H1 (cell line): ENCODE data around the gene TRDMT1. TPM values are rescaled to one million over a fixed set of nuclear protein-coding genes. Genes with fewer than 3 reads are reported as not detected.

Source experiments
- CTCF ChIA-PET: fragments of 300-600 bp; sonication (Branson Sonifier 250); formaldehyde crosslinking; loops from one replicate; lab custom pipeline; 2021; ENCODE audit not compliant: partially characterized antibody; lab: Charles Lee
- POLR2A ChIA-PET: fragments of 300-600 bp; sonication (Branson Sonifier 250); formaldehyde crosslinking; loops from one replicate; lab custom pipeline; 2021; ENCODE audit warnings: inconsistent platforms; ENCODE audit not compliant: partially characterized antibody; lab: Charles Lee
- DNase-seq, 2 experiments: peaks; one replicate each; pipeline versions ENCODE4 v3.0.0 to v3.0.0-alpha.2; 2010 to 2022; ENCODE audit warnings: low spot score in 2 of 2, low read depth in 1 of 2, mixed read lengths in 1 of 2
- FAIRE-seq: peaks from 2 replicates; lab custom pipeline; 2011; peaks lifted over from hg19 to GRCh38; lab: Jason Lieb, UNC
- H2AFZ ChIP-seq: 2 replicates; pipeline ENCODE4 v1.8.1; 2012; ENCODE audit warnings: low read length, inconsistent platforms
- H2AK5ac ChIP-seq: 2 replicates; pipeline ENCODE4 v1.6.1; 2013; ENCODE audit warnings: low read depth, low read length
- H2BK120ac ChIP-seq: replicated peaks from 2 replicates; pipeline ENCODE3; 2013; ENCODE audit warnings: low read depth, low read length, inconsistent platforms
- H2BK12ac ChIP-seq: 2 replicates; pipeline ENCODE4 v1.6.1; 2013; ENCODE audit warnings: low read depth, low read length
- H2BK15ac ChIP-seq: 2 replicates; pipeline ENCODE4 v1.6.1; 2013; ENCODE audit warnings: low read length
- H2BK20ac ChIP-seq: 2 replicates; pipeline ENCODE4 v1.6.1; 2013; ENCODE audit warnings: low read length
- H2BK5ac ChIP-seq: 2 replicates; pipeline ENCODE4 v1.6.1; 2013; ENCODE audit warnings: low read depth, low read length
- H3K14ac ChIP-seq: 2 replicates; pipeline ENCODE4 v1.6.1; 2013; ENCODE audit warnings: inconsistent platforms; ENCODE audit not compliant: insufficient read length
- H3K18ac ChIP-seq: 2 replicates; pipeline ENCODE4 v1.6.1; 2013; ENCODE audit warnings: low read length; ENCODE audit errors: extremely low read depth
- H3K23ac ChIP-seq: 2 replicates; pipeline ENCODE4 v1.6.1; 2013; ENCODE audit warnings: inconsistent platforms; ENCODE audit not compliant: insufficient read length
- H3K23me2 ChIP-seq: 2 replicates; pipeline ENCODE4 v1.6.1; 2013; ENCODE audit warnings: low read depth, low read length
- H3K27ac ChIP-seq: 2 replicates; pipeline ENCODE4 v1.6.1; 2011; ENCODE audit warnings: low read depth, low read length, inconsistent platforms
- H3K27me3 ChIP-seq, 4 experiments: replicated peaks in 1 of 4; 1 replicate in 1 of 4; 2 replicates in 3 of 4; pipeline versions ENCODE4 v1.6.1 to v1.8.1; 2011 to 2013; ENCODE audit warnings: low read length in 3 of 4, mild to moderate bottlenecking in 3 of 4, inconsistent platforms in 2 of 4, mixed read lengths in 2 of 4, moderate library complexity in 1 of 4; ENCODE audit not compliant: control insufficient read depth in 3 of 4, insufficient read depth in 3 of 4; ENCODE audit errors: extremely low read depth in 1 of 4
- H3K36me3 ChIP-seq, 4 experiments: 2 replicates each; pipeline versions ENCODE4 v1.6.1 to v1.8.1; 2011 to 2013; ENCODE audit warnings: mild to moderate bottlenecking in 4 of 4, low read length in 3 of 4, moderate library complexity in 2 of 4, control low read depth in 1 of 4, inconsistent platforms in 1 of 4; ENCODE audit not compliant: insufficient read depth in 4 of 4, control insufficient read depth in 2 of 4
- H3K4ac ChIP-seq: replicated peaks from 2 replicates; pipeline ENCODE3; 2013; ENCODE audit warnings: low read length, low read depth, mixed read lengths, inconsistent platforms; ENCODE audit not compliant: insufficient read length
- H3K4me1 ChIP-seq, 4 experiments: replicated peaks in 1 of 4; 1 replicate in 1 of 4; 2 replicates in 3 of 4; pipeline versions ENCODE4 v1.6.1 to v1.8.1; 2011 to 2013; ENCODE audit warnings: low read length in 3 of 4, inconsistent platforms in 2 of 4, mixed read lengths in 1 of 4; ENCODE audit not compliant: insufficient read depth in 4 of 4, control insufficient read depth in 3 of 4
- H3K4me2 ChIP-seq, 2 experiments: 2 replicates each; pipeline versions ENCODE4 v1.6.1 to v1.8.1; 2011 to 2013; ENCODE audit warnings: low read depth in 2 of 2, low read length in 2 of 2, control low read depth in 1 of 2, inconsistent platforms in 1 of 2, mild to moderate bottlenecking in 1 of 2; ENCODE audit not compliant: insufficient read depth in 1 of 2
- H3K4me3 ChIP-seq, 4 experiments: fragments of 200-600, 300-600 bp in 1 of 4; sonication (generic), shearing (Covaris generic), sonication (Bioruptor Twin) in 1 of 4; 2 replicates each; pipeline versions ENCODE4 v1.5.1 to v1.8.1; 2011 to 2016; ENCODE audit warnings: low read length in 4 of 4, low read depth in 3 of 4, control low read depth in 2 of 4, inconsistent platforms in 2 of 4, mild to moderate bottlenecking in 2 of 4, mixed read lengths in 1 of 4, moderate library complexity in 1 of 4; ENCODE audit not compliant: insufficient read depth in 2 of 4; ENCODE audit errors: extremely low read depth in 1 of 4
- H3K56ac ChIP-seq: replicated peaks from 2 replicates; pipeline ENCODE3; 2013; ENCODE audit warnings: low read depth, mild to moderate bottlenecking, mixed read lengths, low read length, inconsistent platforms; ENCODE audit not compliant: insufficient read length
- H3K79me1 ChIP-seq: 2 replicates; pipeline ENCODE4 v1.6.1; 2013; ENCODE audit warnings: low read depth, low read length, control low read depth
- H3K79me2 ChIP-seq, 2 experiments: 2 replicates each; pipeline versions ENCODE4 v1.6.1 to v1.8.1; 2012 to 2013; ENCODE audit warnings: low read length in 2 of 2, mild to moderate bottlenecking in 2 of 2, inconsistent platforms in 1 of 2; ENCODE audit not compliant: insufficient read depth in 2 of 2, control insufficient read depth in 1 of 2
- H3K9ac ChIP-seq, 4 experiments: replicated peaks in 1 of 4; 1 replicate in 1 of 4; 2 replicates in 3 of 4; pipeline versions ENCODE4 v1.6.1 to v1.8.1; 2011 to 2013; ENCODE audit warnings: low read depth in 3 of 4, low read length in 3 of 4, control low read depth in 2 of 4, mild to moderate bottlenecking in 2 of 4, moderate library complexity in 2 of 4, inconsistent platforms in 1 of 4; ENCODE audit errors: extremely low read depth in 1 of 4
- H3K9me3 ChIP-seq, 2 experiments: 2 replicates each; pipeline versions ENCODE4 v1.6.1 to v1.8.1; 2012 to 2013; ENCODE audit warnings: mild to moderate bottlenecking in 2 of 2, moderate library complexity in 2 of 2, control low read depth in 1 of 2, inconsistent platforms in 1 of 2, low read depth in 1 of 2, low read length in 1 of 2, mixed read lengths in 1 of 2; ENCODE audit not compliant: insufficient read depth in 2 of 2
- H4K20me1 ChIP-seq, 2 experiments: replicated peaks in 1 of 2; 2 replicates each; pipeline versions ENCODE3 to v1.8.1; 2011 to 2013; ENCODE audit warnings: inconsistent platforms in 2 of 2, low read length in 2 of 2, mild to moderate bottlenecking in 1 of 2; ENCODE audit not compliant: insufficient read depth in 2 of 2, control insufficient read depth in 1 of 2
- H4K5ac ChIP-seq: 2 replicates; pipeline ENCODE4 v1.6.1; 2013; ENCODE audit warnings: low read length, low read depth, mixed read lengths, inconsistent platforms; ENCODE audit not compliant: insufficient read length
- H4K8ac ChIP-seq: 2 replicates; pipeline ENCODE4 v1.8.0; 2013; ENCODE audit warnings: mild to moderate bottlenecking, moderate library complexity, low read length, inconsistent platforms; ENCODE audit not compliant: insufficient read depth; ENCODE audit errors: extremely low read depth
- H4K91ac ChIP-seq: replicated peaks from 2 replicates; pipeline ENCODE3; 2013; ENCODE audit warnings: low read length, mixed read lengths, inconsistent platforms; ENCODE audit not compliant: insufficient read length
- ATF2 ChIP-seq: IDR thresholded peaks from 2 replicates; pipeline ENCODE4 v1.6.1; 2012; ENCODE audit warnings: low read length, inconsistent platforms
- CBX5 ChIP-seq: fragments of 300-800, 300-1000 bp; sonication (generic); IDR thresholded peaks from 2 replicates; pipeline ENCODE4 v1.7.1; 2016; ENCODE audit warnings: antibody characterized with exemption, low read length, low read depth
- FOSL1 ChIP-seq: IDR thresholded peaks from 2 replicates; pipeline ENCODE4 v1.6.1; 2011; ENCODE audit warnings: mild to moderate bottlenecking, low read depth, low read length, moderate library complexity; ENCODE audit not compliant: insufficient read depth
- KDM4A ChIP-seq: IDR thresholded peaks from one replicate; pipeline ENCODE4 v1.7.1; 2012; ENCODE audit warnings: low read depth, mild to moderate bottlenecking, moderate library complexity, low read length, inconsistent platforms; ENCODE audit not compliant: severe bottlenecking
- POLR2AphosphoS5 ChIP-seq: IDR thresholded peaks from 2 replicates; pipeline ENCODE4 v1.6.1; 2011; ENCODE audit warnings: low read depth, low read length
- SIN3A ChIP-seq, 2 experiments: IDR thresholded peaks in 1 of 2; conservative IDR thresholded peaks in 1 of 2; 2 replicates each; pipeline ENCODE4 v1.6.1; 2011 to 2012; ENCODE audit warnings: low read length in 2 of 2, improper control_type of control experiment in 1 of 2, low read depth in 1 of 2, mild to moderate bottlenecking in 1 of 2
- SIX5 ChIP-seq: IDR thresholded peaks from 2 replicates; pipeline ENCODE4 v1.6.1; 2011; ENCODE audit warnings: mild to moderate bottlenecking, low read depth, low read length
- SUZ12 ChIP-seq: fragments of 200-600 bp; sonication (generic); IDR thresholded peaks from 2 replicates; pipeline ENCODE4 v1.6.1; 2012; ENCODE audit warnings: mild to moderate bottlenecking, inconsistent platforms, low read length, moderate library complexity, mixed read lengths
- TBP ChIP-seq: IDR thresholded peaks from 2 replicates; pipeline ENCODE4 v1.6.1; 2011; ENCODE audit warnings: low read depth, low read length, improper control_type of control experiment
- TEAD4 ChIP-seq: IDR thresholded peaks from 2 replicates; pipeline ENCODE4 v1.6.1; 2012; ENCODE audit warnings: low read depth, low read length, inconsistent platforms, mixed read lengths
- WGBS, 2 experiments: shearing (Covaris generic) in 1 of 2; methylation state at CpG; one replicate each; pipeline versions ENCODE4 v1.1.6 to v1.1.7; 2013 to 2015; ENCODE audit warnings: low lambda C conversion rate in 2 of 2, mixed read lengths in 2 of 2, inconsistent platforms in 1 of 2, low coverage in 1 of 2, missing lambda C conversion rate in 1 of 2; ENCODE audit not compliant: insufficient replicate concordance in 2 of 2, insufficient coverage in 1 of 2, insufficient read length in 1 of 2; ENCODE audit errors: extremely low coverage in 1 of 2, missing lambda C conversion rate in 1 of 2; 5-methylcytosine and 5-hydroxymethylcytosine counted together
- polyA plus RNA-seq, 7 experiments: library from polyadenylated mRNA; depleted of rRNA in 3 of 7; stranded (reverse) in 5 of 7; unstranded in 2 of 7; fragments of >200 nt in 5 of 7; fragments of 200-250 nt in 2 of 7; gene quantifications; 1 replicate in 5 of 7; 2 replicates in 1 of 7; 4 replicates in 1 of 7; pipeline versions ENCODE4 v1.2.1 to v1.2.3, GENCODE V29; 2011 to 2013; ENCODE audit warnings: missing spikeins in 2 of 7, mixed read lengths in 2 of 7
- total RNA-seq: library from RNA; stranded (reverse); fragmentation: NEBNext Ultra II Directional; extraction: Animal tissue kit (Norgen Biotek cat#: 25700); gene quantifications from 2 replicates; pipeline ENCODE4 v1.2.1, GENCODE V29; 2021

The TRDMT1 gene
- total and polyA plus RNA-seq, 2 of the 8 experiments (the other 6 are each of a cell fraction or from before 2014, with no cell fraction given) = 7.4 to 21.4 TPM

GRCh38 chr10:17216217-17216900 is 14.9 kb upstream of the TRDMT1 start:
- Histone ChIP-seq H3K36me3 (no peaks in the 10 kb centered on the region), H3K56ac (no peak overlapping the region), H4K8ac (no peak overlapping the region), H3K27ac (no peak overlapping the region), H2BK15ac (no peak overlapping the region), H2AFZ (no peak overlapping the region), H4K20me1 (no peaks in the 10 kb centered on the region), H3K9ac (no peak overlapping the region), H3K4ac (no peak overlapping the region), H2BK20ac (peak overlapping the region; percentile 10; the same call in 1 of the 2 replicates), H3K18ac (no peak overlapping the region), H2AK5ac (0 out of 2 replicates have a peak overlapping the region, but pooled peaks have one; percentile 67), H4K91ac (peak overlapping the region; percentile 29), H2BK120ac (no peak overlapping the region), H2BK12ac (peak overlapping the region; percentile 69; the same call in 1 of the 2 replicates), H3K14ac (no peak overlapping the region), H3K4me2 (no peak overlapping the region), H3K79me2 (no peaks in the 10 kb centered on the region), H2BK5ac (peak overlapping the region; percentile 32; the same call in 1 of the 2 replicates), H4K5ac (no peak overlapping the region), H3K4me3 (no peak overlapping the region), H3K9me3 (no peaks in the 10 kb centered on the region), H3K4me1 (peaks cover 0 to 9% (median 7%) of the 10 kb centered on the region in 4 experiments; a peak in 4 of 7 replicates), H3K23ac (no peak overlapping the region), H3K27me3 (no peaks in the 10 kb centered on the region), H3K23me2 (no peaks in the 10 kb centered on the region), H3K79me1 (no peaks in the 10 kb centered on the region)
- no peak for FAIRE-seq
- POLR2A ChIA-PET = interaction anchor here (1.0 to 2.9 kb wide), 2 partner anchors 14 to 15 kb away, joined by 5 to 10 read pairs; partner anchors contain the start of gene TRDMT1
- CTCF ChIA-PET = interaction anchor here (1.0 to 1.3 kb wide), 2 partner anchors 11 to 14 kb away, joined by 3 to 4 read pairs; no protein-coding TSS in a partner anchor
- no peak for DNase-seq
- WGBS, 2 experiments = 83% methylated on average over 5 of the region's 5 CpGs; no CpG with 5 or more reads in 1 of the 2 experiments
- TF ChIP-seq FOSL1 (no peak), ATF2 (no peak), CBX5 (no peak), SUZ12 (no peak), SIN3A (conservative IDR thresholded peaks at IDR 0.05 in 1 of 2, IDR thresholded peaks at IDR 0.05 in 1 of 2; ENCODE audit: low read depth in 1 of 2, low read length in 2 of 2) (no peak), KDM4A (no peak), POLR2AphosphoS5 (no peak), TEAD4 (no peak), SIX5 (no peak), TBP (no peak)
